D721Med (cell line): ENCODE data around the gene TEDC1.
A peak's percentile ranks its signal among the peaks of the same experiment; 100 is the strongest.

ENCODE experiments used
- DNase-seq: peaks from one replicate; pipeline ENCODE4 v3.0.0; 2011; ENCODE audit warnings: low spot score; ENCODE audit not compliant: insufficient read length
- FAIRE-seq: peaks from 2 replicates; lab custom pipeline; 2011; peaks lifted over from hg19 to GRCh38; lab: Jason Lieb, UNC
- CTCF ChIP-seq: IDR thresholded peaks from 2 replicates; pipeline ENCODE4 v1.5.1; 2012; ENCODE audit warnings: mild to moderate bottlenecking, control low read depth; ENCODE audit not compliant: insufficient read depth; ENCODE audit errors: missing control alignments

Gene TEDC1

DNA sequence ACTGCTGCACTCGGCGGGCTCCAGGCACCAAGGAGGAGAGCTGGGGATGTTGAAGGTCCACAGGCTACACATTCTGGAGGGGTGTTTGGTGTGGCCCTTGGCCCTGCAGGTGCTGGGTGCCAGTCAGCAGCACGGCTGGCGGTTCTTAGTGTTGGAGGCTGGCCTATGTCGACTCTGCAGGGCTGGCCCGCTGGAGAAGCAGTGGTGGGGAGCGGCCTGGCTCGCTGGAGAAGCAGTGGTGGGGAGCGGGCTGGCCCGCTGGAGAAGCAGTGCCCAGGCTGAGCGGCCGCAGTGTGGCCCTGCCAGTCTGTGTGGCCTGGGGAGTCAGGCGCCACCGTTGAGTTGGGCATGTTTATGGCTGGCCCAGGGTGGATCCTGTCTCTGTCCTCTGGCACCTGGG lies 44.1 kb upstream of the TEDC1 start:
- DNase-seq (no peak), FAIRE-seq (no peak)
- no peak for TF ChIP-seq CTCF

DNA sequence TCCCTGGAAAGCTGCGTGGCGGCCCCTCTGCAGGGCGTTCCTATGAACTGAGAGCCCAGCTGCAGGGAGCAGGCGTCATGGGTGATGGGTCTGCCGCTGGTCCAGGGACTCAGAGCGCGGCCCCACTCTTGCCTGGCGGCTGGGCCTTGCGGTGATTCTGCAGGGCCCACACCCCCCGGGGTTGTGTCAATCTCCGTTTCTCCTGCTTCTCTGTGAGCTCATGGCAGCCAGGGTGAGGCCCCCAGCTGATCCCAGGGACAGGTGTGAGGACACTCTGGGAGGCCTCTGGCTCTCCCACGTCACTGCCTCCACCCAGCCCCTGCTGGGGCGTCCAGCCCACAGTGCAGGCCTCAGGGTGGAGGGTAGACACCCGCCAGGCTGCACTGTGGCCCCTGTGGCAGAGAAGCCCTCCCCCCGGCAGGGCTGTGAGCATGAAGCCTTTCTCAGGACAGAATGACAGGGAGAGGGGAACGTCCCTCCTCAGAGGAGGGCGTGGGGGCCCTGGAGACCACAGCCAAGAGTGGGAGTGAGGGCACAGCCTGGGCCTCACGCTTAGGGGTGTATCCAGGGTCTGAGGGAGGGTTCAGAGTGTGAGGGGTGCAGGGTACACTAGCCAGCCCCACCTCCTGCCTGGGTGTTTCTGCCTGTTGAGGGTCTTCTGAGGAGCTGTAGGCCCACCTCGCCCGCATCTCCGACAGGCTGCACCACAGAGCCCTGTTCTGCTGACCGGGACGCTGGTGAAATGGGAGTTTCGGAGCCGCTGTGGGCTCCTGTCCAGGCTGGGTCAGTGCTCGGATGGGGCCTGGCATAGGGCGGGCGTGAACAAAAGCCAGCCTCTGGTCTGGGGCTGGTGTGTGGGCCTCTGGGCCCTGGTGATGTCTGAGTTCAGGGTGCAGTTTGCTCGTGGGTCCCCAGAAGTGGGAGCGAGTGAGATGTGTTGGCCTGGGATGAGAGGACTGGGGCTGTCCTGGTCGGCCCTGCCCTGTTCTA lies 43.1 kb upstream of the TEDC1 start:
- TF ChIP-seq CTCF = no peak
- no peak for FAIRE-seq

DNA sequence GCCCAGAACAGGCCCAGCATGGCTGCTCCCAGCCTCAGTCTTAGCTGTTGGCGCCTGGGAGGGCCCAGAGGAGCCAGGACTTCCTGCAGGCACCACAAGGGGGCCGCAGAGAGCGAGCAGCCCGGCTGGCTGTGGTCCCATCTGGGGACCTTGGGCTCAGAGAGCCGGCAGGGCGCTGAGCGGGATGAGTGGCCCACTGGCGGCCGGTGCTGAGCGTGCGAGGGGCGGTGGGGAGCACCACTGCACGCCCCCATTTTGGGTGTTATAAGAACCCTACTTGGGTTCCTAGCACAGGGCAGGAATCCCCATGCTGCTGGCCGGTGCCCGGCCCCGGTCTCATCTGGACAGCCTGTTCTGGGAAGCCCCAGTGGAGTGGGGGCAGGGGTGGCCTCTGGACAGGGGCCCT lies 42.3 kb upstream of the TEDC1 start:
- peak; percentile 58 for TF ChIP-seq CTCF
- DNase-seq (peak; percentile 83), FAIRE-seq (no peak)

More for the DNA sequence above, 43.1 kb upstream of the TEDC1 start:
- DNase-seq = no peak

DNA sequence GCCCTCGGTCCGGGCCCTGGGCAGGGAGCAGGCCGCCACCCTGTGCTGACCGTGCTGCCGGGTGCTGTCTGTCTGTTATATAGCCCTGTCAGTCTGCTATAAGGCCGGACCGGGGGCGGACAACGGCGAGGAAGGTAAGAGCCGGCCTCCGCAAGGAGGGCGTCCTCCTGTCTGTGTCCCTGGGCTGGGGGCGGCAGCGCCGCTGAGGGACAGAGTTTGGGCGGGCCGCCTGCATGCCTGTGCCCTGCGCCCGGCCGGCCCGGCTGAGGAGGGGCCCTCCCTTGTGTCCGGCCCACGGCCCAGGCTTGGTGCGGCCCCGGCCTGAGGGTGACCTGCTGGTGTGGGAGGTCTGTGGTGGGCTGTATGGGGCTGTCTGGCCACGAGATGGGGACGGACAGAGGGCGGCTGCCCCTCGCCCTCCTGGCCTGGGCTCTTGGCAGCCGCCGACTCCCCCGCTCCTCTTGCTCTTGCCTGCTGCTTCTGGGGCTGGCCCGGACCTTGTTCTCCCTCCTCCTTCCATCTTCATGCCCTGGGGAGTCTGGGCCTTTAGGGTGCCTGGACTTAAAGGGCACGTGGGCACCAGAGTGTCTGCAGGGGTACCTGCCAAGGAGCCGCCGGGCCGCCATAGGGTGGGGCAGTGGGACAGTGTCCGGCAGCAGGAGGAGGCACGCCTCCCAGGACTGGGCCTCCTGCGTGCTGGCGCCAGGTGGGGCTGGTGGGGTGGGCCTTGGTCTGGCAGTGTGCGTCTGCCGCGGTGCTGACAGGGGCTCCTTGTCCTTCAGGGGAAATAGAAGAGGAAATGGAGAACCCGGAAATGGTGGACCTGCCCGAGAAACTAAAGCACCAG lies 41.5 kb upstream of the TEDC1 start:
- FAIRE-seq = no peak
- no peak for DNase-seq
- TF ChIP-seq CTCF = no peak

- no peak for FAIRE-seq
- no peak for TF ChIP-seq CTCF
These were observed 40.9 kb upstream of the TEDC1 start for GRCh38 chr14:105450123-105450505.

DNA sequence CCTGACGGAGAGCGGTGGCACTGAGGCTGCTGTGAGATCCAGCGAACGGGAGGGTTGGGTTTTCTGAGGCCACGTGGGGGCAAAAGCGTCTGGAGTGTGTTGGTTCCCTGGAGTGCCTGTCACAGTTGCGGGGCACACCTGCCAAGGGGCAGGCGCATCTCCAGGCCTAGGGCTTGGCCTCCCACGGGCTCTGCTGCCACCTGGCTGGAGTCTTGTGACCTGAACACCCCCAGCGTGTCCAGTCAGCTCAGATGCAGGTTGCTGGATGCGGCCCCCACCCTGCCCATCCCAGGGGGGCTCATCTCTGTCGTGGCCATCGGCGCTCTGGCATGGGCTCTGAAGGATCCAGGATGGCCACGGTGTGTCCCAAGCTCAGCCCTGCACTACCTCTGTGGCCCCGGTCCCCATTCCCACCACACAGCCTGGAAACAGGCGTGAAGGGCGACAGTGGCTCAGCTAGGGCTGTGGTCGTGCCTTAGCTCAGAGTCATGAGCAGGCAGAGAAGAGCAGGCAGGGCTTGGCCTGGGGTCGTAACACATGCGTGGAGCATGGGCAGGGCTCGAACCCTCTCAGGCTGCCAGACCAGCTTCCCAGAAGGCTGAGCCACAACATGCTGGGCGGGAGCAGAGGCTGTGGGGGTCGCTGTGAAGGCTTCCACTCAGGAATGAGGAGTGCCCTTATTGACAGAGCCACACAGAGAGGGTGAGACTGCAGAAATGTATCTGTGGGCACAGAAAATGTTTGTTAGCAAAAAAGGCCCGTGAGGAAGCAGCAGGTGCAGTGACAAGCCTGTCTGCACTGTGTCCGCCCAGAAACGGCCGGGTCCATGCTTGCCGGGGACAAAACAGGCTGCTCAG lies 40.0 kb upstream of the TEDC1 start:
- no peak for TF ChIP-seq CTCF
- no peak for DNase-seq
- no peak for FAIRE-seq

More at GRCh38 chr14:105450123-105450505, 40.9 kb upstream of the TEDC1 start:
- DNase-seq = no peak
